ENCODE data around the gene ZNF516. TPM values are rescaled to one million over a fixed set of nuclear protein-coding genes. Genes with fewer than 3 reads are reported as not detected.
A peak's percentile ranks its signal among the peaks of the same experiment; 100 is the strongest.

Gene ZNF516
- total RNA-seq, 1 donor from 2014 or later: 11.5 TPM

GRCh38 chr18:76502551-76502950, 7.5 kb upstream of the ZNF516 start:
- no peak overlapping the region for H3K4me3 ChIP-seq
- H3K36me3 ChIP-seq: no peaks in the 10 kb centered on the region
- H3K4me1 ChIP-seq: no peaks in the 10 kb centered on the region
- no peak overlapping the region for H3K27ac ChIP-seq (replicated peaks)
- H3K27me3 ChIP-seq (ENCODE audit: low read depth): no peaks in the 10 kb centered on the region
- H3K9me3 ChIP-seq (replicated peaks): no peaks in the 10 kb centered on the region
- no peak for TF ChIP-seq CTCF (IDR thresholded peaks at IDR 0.05; ENCODE audit: borderline replicate concordance)
- no peak for DNase-seq
- intact Hi-C loops (cut with micrococcal nuclease): no loop called here

GRCh38 chr18:76499637-76500340, 4.7 kb upstream of the ZNF516 start:
- H3K4me1 ChIP-seq: peaks cover 11% of the 10 kb centered on the region
- intact Hi-C loops (cut with micrococcal nuclease): no loop called here
- DNase-seq: no peak
- no peak for TF ChIP-seq CTCF (IDR thresholded peaks at IDR 0.05; ENCODE audit: borderline replicate concordance)
- H3K27me3 ChIP-seq (ENCODE audit: low read depth): no peaks in the 10 kb centered on the region
- H3K27ac ChIP-seq (replicated peaks): no peak overlapping the region
- no peaks in the 10 kb centered on the region for H3K9me3 ChIP-seq (replicated peaks)
- H3K4me3 ChIP-seq: no peak overlapping the region
- H3K36me3 ChIP-seq: no peaks in the 10 kb centered on the region

- intact Hi-C loops (cut with micrococcal nuclease): no loop called here
- Histone ChIP-seq H3K9me3 (replicated peaks) (no peaks in the 10 kb centered on the region), H3K36me3 (no peaks in the 10 kb centered on the region), H3K4me1 (peaks cover 18% of the 10 kb centered on the region), H3K4me3 (no peak overlapping the region), H3K27ac (replicated peaks) (no peak overlapping the region), H3K27me3 (ENCODE audit: low read depth) (no peaks in the 10 kb centered on the region)
- DNase-seq: no peak
- TF ChIP-seq CTCF (IDR thresholded peaks at IDR 0.05; ENCODE audit: borderline replicate concordance): no peak
Measured at GRCh38 chr18:76499021-76499420, 4.0 kb upstream of the ZNF516 start.

DNA sequence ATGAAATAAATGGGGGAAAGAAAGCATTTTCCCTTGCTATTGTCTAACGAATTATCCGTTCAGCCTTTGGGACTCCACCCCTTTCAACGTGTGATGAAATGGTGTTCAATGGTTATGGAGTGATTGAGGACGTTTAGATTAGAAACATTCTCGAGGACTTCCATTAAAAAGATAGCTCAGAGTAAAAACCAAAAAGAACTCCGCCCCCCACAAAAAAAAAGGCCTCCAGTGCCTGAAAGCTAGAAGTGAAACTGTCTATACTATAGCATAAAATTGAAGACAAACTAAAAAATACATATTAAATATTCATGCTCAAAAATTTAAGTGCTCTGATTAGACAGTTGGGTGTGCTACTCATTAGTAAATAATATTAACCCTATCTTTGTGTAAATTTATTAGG, 3.0 kb upstream of the ZNF516 start:
- intact Hi-C loops (cut with micrococcal nuclease): no loop called here

DNA sequence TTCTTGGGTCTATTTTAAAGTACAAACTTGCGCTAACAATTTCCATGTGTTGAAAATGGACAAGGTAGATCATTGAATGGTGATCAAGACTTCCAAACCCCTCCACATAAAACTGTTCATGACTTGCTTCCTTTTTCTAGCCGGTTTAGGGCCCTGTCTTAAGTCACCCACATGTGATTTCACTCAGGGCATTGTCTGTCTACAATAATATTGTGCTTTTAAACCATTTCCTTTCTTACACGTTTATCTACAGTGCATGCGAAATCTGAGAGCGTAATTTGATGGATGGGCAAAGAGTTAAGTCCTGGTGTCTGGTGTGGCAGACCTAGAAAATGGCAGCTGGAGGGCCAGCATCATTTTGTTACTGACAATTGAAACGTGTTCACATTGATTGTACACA, 2.0 kb upstream of the ZNF516 start:
- Histone ChIP-seq H3K4me3 (no peak overlapping the region), H3K27ac (replicated peaks) (peak overlapping the region; percentile 80), H3K9me3 (replicated peaks) (no peaks in the 10 kb centered on the region), H3K36me3 (no peaks in the 10 kb centered on the region), H3K4me1 (peaks cover 35% of the 10 kb centered on the region), H3K27me3 (ENCODE audit: low read depth) (no peaks in the 10 kb centered on the region)
- DNase-seq: no peak
- no peak for TF ChIP-seq CTCF (IDR thresholded peaks at IDR 0.05; ENCODE audit: borderline replicate concordance)
- intact Hi-C loops (cut with micrococcal nuclease): no loop called here

More for the DNA sequence above, 3.0 kb upstream of the ZNF516 start:
- Histone ChIP-seq H3K27ac (replicated peaks) (no peak overlapping the region), H3K4me1 (peaks cover 27% of the 10 kb centered on the region), H3K9me3 (replicated peaks) (no peaks in the 10 kb centered on the region), H3K4me3 (no peak overlapping the region), H3K27me3 (ENCODE audit: low read depth) (no peaks in the 10 kb centered on the region), H3K36me3 (no peaks in the 10 kb centered on the region)
- DNase-seq: no peak
- TF ChIP-seq CTCF (IDR thresholded peaks at IDR 0.05; ENCODE audit: borderline replicate concordance): no peak
